Lower lobe of right lung (tissue), 2 donors: ENCODE measurements around the gene ARL11. TPM values are rescaled to one million over a fixed set of nuclear protein-coding genes. Genes with fewer than 3 reads are reported as not detected.
A peak's percentile ranks its signal among the peaks of the same experiment; 100 is the strongest.

ENCODE experiments used
- ATAC-seq, 2 donors: fragments of 200-7000 bp; cut with Tn5 transposase; one replicate each; pipeline ENCODE4 v1.9.1; 2020 to 2022; ENCODE audit warnings: mild to moderate bottlenecking in 2 of 2, moderate library complexity in 2 of 2
- DNase-seq: peaks from one replicate; pipeline ENCODE4 v3.0.0-alpha.2; 2020
- H3K27ac ChIP-seq: fragments of 200-600 bp; one replicate; pipeline ENCODE4 v1.8.0; 2022
- H3K27me3 ChIP-seq: fragments of 200-600 bp; one replicate; pipeline ENCODE4 v1.8.0; 2022; ENCODE audit warnings: low read depth
- H3K36me3 ChIP-seq: fragments of 200-600 bp; one replicate; pipeline ENCODE4 v1.8.0; 2022; ENCODE audit warnings: mild to moderate bottlenecking
- H3K4me1 ChIP-seq: fragments of 200-600 bp; one replicate; pipeline ENCODE4 v1.8.0; 2022
- H3K4me3 ChIP-seq: fragments of 200-600 bp; one replicate; pipeline ENCODE4 v1.8.0; 2022; ENCODE audit warnings: mild to moderate bottlenecking
- H3K9me3 ChIP-seq: fragments of 200-600 bp; one replicate; pipeline ENCODE4 v1.8.0; 2022
- CTCF ChIP-seq: fragments of 200-600 bp; IDR thresholded peaks from one replicate; pipeline ENCODE4 v1.8.0; 2022; ENCODE audit warnings: antibody characterized with exemption, mild to moderate bottlenecking
- intact Hi-C: fragments of 100-400 bp; cut with DNase I; formaldehyde crosslinking; loops from one replicate; pipeline ENCODE4 v1.11.0; 2022
- total RNA-seq: library from RNA; stranded (reverse); fragmentation: NEBNext Ultra II Directional; extraction: Animal tissue kit (Norgen Biotek cat#: 25700); gene quantifications from one replicate; pipeline ENCODE4 v1.2.1, GENCODE V29; 2021
- donor health status: DM: no; HTN: yes; CAD: no; lungs with severe emphysema.

Gene ARL11
- total RNA-seq, 1 donor from 2014 or later, result 7.5 TPM

- intact Hi-C loops, result no loop called here
- DNase-seq (no peak), ATAC-seq (no peak)
- H3K4me1 ChIP-seq, result peaks cover 31% of the 10 kb centered on the region
- TF ChIP-seq CTCF, result no peak
- no peaks in the 10 kb centered on the region for H3K27me3 ChIP-seq
- no peak overlapping the region for H3K4me3 ChIP-seq
- peak overlapping the region; percentile 69 for H3K27ac ChIP-seq
- H3K36me3 ChIP-seq, result no peaks in the 10 kb centered on the region
- H3K9me3 ChIP-seq, result no peaks in the 10 kb centered on the region
Measured at GRCh38 chr13:49629947-49630346, 1.6 kb downstream of the ARL11 start.

GRCh38 chr13:49630580-49630979 is 2.3 kb downstream of the ARL11 start:
- Histone ChIP-seq H3K27ac (peak overlapping the region; percentile 69), H3K4me3 (no peak overlapping the region), H3K4me1 (peaks cover 31% of the 10 kb centered on the region), H3K36me3 (no peaks in the 10 kb centered on the region), H3K9me3 (no peaks in the 10 kb centered on the region), H3K27me3 (no peaks in the 10 kb centered on the region)
- intact Hi-C loops, result no loop called here
- TF ChIP-seq CTCF, result no peak
- no peak for DNase-seq
- no peak for ATAC-seq

GRCh38 chr13:49632156-49632555 is 3.8 kb downstream of the ARL11 start:
- Histone ChIP-seq H3K4me3 (no peak overlapping the region), H3K27ac (no peak overlapping the region), H3K9me3 (no peaks in the 10 kb centered on the region), H3K36me3 (no peaks in the 10 kb centered on the region), H3K4me1 (peaks cover 31% of the 10 kb centered on the region), H3K27me3 (no peaks in the 10 kb centered on the region)
- TF ChIP-seq CTCF, result no peak
- intact Hi-C loops, result no loop called here
- no peak for ATAC-seq
- no peak for DNase-seq

DNA sequence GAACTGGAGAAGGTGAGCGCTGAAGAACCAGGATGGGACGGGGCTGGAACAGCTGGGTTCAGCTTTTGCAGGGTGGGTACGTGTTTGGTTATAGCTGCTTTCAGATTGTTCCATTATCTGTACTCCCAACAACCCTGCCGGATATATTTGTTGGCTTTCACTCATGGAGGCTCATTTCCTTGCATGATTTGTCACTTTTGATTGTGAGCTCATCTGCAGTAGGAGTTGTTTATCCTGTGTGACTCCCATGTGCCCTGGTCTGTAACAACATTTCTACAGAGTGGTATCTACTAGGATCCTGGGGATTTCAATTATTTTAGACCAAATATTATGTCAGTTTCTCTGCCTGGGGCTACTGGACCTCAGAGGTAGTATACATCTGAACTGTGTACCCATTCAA is 5.4 kb downstream of the ARL11 start:
- no peak for DNase-seq
- Histone ChIP-seq H3K9me3 (no peaks in the 10 kb centered on the region), H3K27me3 (no peaks in the 10 kb centered on the region), H3K27ac (peak overlapping the region; percentile 11), H3K4me1 (peaks cover 22% of the 10 kb centered on the region), H3K4me3 (no peak overlapping the region), H3K36me3 (no peaks in the 10 kb centered on the region)
- ATAC-seq, result no peak
- intact Hi-C loops, result no loop called here
- TF ChIP-seq CTCF, result no peak

GRCh38 chr13:49635599-49636433 is 7.5 kb downstream of the ARL11 start:
- ATAC-seq (peak in 1 of 2 donors; percentile 38), DNase-seq (no peak)
- intact Hi-C loops, result no loop called here
- Histone ChIP-seq H3K4me3 (peak overlapping the region; percentile 36), H3K27ac (peak overlapping the region; percentile 33), H3K9me3 (no peaks in the 10 kb centered on the region), H3K36me3 (no peaks in the 10 kb centered on the region), H3K4me1 (peaks cover under 1% of the 10 kb centered on the region), H3K27me3 (no peaks in the 10 kb centered on the region)
- no peak for TF ChIP-seq CTCF
